Activated CD8-positive, alpha-beta T cell treated with anti-CD3 and anti-CD28 coated beads for 36 hours (primary cell): ENCODE data around the gene IL19. TPM values are rescaled to one million over a fixed set of nuclear protein-coding genes. Genes with fewer than 3 reads are reported as not detected.

ENCODE experiments used
- ATAC-seq: fragments of 200-7000 bp; cut with Tn5 transposase; one replicate; pipeline ENCODE4 v1.10.0; 2021; ENCODE audit warnings: mild to moderate bottlenecking, moderate library complexity
- CTCF ChIA-PET: fragments of 350-600 bp; sonication (Branson Sonifier 250); formaldehyde crosslinking; loops from one replicate; lab custom pipeline; 2021; ENCODE audit warnings: antibody characterized with exemption; lab: Charles Lee
- POLR2A ChIA-PET: fragments of 350-600 bp; sonication (Branson Sonifier 250); formaldehyde crosslinking; loops from one replicate; lab custom pipeline; 2021; ENCODE audit warnings: antibody characterized with exemption; lab: Charles Lee
- DNase-seq: peaks from one replicate; pipeline ENCODE4 v3.0.0-alpha.2; 2020
- H3K27ac Mint-ChIP-seq: one replicate; pipeline ENCODE4 v1.8.0; 2021; ENCODE audit warnings: mild to moderate bottlenecking, mixed read lengths
- H3K27me3 Mint-ChIP-seq: one replicate; pipeline ENCODE4 v1.8.0; 2021; ENCODE audit warnings: mixed read lengths
- H3K36me3 Mint-ChIP-seq: one replicate; pipeline ENCODE4 v1.8.0; 2021; ENCODE audit warnings: low read depth, mixed read lengths
- H3K4me1 Mint-ChIP-seq: one replicate; pipeline ENCODE4 v1.8.0; 2021; ENCODE audit warnings: low read depth, mixed read lengths
- H3K4me3 Mint-ChIP-seq: one replicate; pipeline ENCODE4 v1.8.0; 2021; ENCODE audit warnings: mild to moderate bottlenecking, moderate library complexity, mixed read lengths
- H3K9me3 Mint-ChIP-seq: one replicate; pipeline ENCODE4 v1.8.0; 2021; ENCODE audit warnings: mixed read lengths
- intact Hi-C: fragments of 100-400 bp; cut with micrococcal nuclease; formaldehyde crosslinking; loops from one replicate; pipeline ENCODE4 v1.10.0; 2022
- total RNA-seq, 2 experiments: library from RNA; stranded (reverse); gene quantifications; one replicate each; pipeline ENCODE4 v1.2.3, GENCODE V29; 2021
- TF ChIP-seq, protein P1 (sequence below): fragments of 200-600 bp; IDR thresholded peaks from one replicate; pipeline ENCODE4 v1.8.0; 2022; ENCODE audit warnings: antibody characterized with exemption, mild to moderate bottlenecking

IL19 gene
- total RNA-seq, 2 experiments from 2014 or later = not detected

DNA sequence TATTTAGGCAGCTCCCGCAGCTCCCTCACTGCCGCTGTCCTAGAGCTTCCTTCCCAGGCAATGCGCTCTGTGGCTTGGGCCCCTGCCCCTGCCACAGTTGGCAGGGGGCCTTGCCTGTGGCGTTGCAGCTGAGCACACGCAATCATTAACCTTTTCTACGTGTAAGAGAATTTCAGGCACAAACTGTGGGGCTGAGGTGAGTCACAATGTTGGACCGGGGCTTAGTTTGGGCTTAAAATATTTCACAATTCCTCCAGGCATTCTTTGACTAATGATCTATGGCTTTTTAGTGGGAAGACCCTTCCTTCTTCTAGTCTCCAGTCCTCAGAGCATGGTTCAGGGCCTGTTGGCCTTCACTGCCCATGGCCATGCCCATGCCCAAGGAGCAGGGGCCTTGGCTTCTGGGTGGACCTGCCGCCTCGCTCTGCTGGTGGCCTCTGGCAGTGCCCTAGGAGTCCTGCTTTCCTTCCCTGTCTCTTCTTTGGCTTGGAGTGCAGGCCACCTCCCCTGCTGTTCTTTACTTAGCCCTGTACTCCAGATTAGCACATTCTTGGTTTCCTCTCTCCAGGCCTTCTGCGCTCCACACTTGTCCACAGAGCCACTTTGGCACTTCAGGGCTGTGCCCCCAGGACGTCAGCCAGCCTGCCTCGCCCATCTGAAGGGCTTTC, 46.6 kb upstream of the IL19 start:
- ATAC-seq = no peak
- TF ChIP-seq, protein P1, sequence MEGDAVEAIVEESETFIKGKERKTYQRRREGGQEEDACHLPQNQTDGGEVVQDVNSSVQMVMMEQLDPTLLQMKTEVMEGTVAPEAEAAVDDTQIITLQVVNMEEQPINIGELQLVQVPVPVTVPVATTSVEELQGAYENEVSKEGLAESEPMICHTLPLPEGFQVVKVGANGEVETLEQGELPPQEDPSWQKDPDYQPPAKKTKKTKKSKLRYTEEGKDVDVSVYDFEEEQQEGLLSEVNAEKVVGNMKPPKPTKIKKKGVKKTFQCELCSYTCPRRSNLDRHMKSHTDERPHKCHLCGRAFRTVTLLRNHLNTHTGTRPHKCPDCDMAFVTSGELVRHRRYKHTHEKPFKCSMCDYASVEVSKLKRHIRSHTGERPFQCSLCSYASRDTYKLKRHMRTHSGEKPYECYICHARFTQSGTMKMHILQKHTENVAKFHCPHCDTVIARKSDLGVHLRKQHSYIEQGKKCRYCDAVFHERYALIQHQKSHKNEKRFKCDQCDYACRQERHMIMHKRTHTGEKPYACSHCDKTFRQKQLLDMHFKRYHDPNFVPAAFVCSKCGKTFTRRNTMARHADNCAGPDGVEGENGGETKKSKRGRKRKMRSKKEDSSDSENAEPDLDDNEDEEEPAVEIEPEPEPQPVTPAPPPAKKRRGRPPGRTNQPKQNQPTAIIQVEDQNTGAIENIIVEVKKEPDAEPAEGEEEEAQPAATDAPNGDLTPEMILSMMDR = no peak
- CTCF ChIA-PET = interaction anchor here (0.7 to 17.0 kb wide), 17 partner anchors 10 to 258 kb away, joined by 3 to 628 read pairs (median 23); partner anchors contain the start of genes IL10 and IL19
- DNase-seq = no peak
- intact Hi-C loops = no loop called here
- Mint-ChIP-seq H3K9me3 (no peaks in the 10 kb centered on the region), H3K4me3 (no peak overlapping the region), H3K27me3 (no peaks in the 10 kb centered on the region), H3K36me3 (no peaks in the 10 kb centered on the region), H3K27ac (no peak overlapping the region), H3K4me1 (peaks cover 59% of the 10 kb centered on the region)
- POLR2A ChIA-PET = no interaction called here

DNA sequence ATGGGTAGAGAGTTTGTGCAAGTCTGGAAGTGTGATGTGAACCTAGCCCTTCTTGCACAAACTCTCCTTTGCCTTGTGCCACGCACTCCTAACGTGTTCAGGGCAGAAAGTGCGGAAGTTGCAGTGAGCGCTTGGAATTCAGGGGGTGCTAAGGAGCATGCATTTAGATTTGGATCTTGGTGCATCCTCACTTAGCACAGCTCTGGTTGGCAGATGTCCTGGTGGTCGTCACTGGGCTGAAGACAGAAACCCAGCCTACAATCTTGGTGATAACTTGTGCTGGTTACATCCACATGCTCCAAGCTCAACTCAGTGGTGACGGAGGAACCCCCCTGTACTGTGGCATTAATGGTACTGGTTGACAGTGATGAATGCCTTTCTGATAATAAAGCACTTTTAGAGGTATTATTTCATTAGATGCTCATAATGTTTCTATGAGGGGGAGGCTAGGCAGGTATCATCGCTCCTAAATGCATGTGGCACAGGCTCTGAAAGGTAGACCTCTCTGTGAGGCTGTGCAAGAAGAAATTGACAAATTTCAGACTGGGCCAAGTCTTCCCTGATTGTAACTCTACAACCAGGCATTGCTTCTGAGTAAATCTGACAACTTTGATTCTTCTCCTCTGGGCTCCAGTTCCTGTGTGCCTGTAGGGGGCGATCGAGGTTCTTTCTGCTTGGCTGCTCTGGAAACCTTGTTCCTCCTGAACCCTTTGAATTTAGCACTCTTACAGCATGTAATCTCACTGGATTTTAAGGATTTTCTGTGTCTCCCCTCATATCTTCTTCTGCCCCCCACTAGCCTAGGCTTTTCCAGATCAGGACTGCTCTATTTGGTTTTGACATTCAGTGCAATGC, 45.2 kb upstream of the IL19 start:
- peak; percentile 83 for DNase-seq
- POLR2A ChIA-PET = interaction anchor here (0.6 to 1.4 kb wide), 5 partner anchors 12 to 82 kb away, joined by 3 to 5 read pairs (median 3); no protein-coding TSS in a partner anchor
- H3K36me3 Mint-ChIP-seq = peaks cover 8% of the 10 kb centered on the region
- H3K27me3 Mint-ChIP-seq = no peaks in the 10 kb centered on the region
- no peaks in the 10 kb centered on the region for H3K9me3 Mint-ChIP-seq
- ATAC-seq = peak; percentile 57
- TF ChIP-seq, protein P1 = peak; percentile 6
- CTCF ChIA-PET = interaction anchor here (0.6 to 17.0 kb wide), 54 partner anchors 10 to 311 kb away, joined by 3 to 628 read pairs (median 6); partner anchors contain the start of genes DYRK3, IL10, IL19 and IL20
- intact Hi-C loops = no loop called here
- H3K4me3 Mint-ChIP-seq = no peak overlapping the region
- H3K27ac Mint-ChIP-seq = no peak overlapping the region
- peaks cover 57% of the 10 kb centered on the region for H3K4me1 Mint-ChIP-seq

DNA sequence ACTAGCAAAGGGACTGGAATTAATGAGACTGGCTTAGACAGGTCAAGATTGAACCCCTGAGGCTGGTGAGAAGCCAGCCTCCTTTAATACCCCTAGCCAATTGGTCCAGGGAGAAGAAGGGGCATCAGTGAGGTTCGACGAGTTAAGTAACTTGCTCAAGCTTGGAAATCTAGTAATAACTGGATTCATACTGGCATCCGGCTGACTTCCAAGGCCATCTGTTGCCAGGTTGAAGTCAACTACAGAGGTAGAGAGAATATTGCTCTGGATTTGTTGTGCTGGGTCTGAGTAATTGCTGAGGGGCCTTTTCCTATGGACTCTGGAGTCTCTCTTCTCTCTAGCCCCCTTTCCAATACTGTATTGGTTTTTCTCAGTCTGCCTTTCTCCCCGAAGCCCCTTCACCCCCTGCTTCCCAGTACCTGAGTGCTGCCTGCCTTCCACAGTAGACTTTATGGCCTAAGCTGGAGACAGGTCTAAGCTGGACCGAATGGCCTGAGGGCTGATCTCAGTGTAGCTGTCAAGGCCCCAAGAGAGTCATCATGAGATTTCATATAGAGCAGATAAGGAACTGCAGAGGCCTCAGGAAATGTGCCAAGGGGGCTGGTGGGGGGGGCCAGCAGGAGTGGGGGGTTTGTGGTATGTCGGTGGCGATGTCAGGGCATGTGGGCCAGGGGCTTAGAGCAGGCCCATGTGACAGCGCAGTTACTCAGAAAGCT, 42.4 kb upstream of the IL19 start:
- DNase-seq = no peak
- ChIA-PET CTCF (interaction anchor here (1.4 to 17.0 kb wide), 15 partner anchors 12 to 264 kb away, joined by 3 to 628 read pairs (median 16); partner anchors contain the start of genes IL10 and IL19), POLR2A (interaction anchor here (1.3 kb wide), 1 partner anchor 77 kb away, joined by 4 read pairs; no protein-coding TSS in a partner anchor)
- ATAC-seq = no peak
- H3K27me3 Mint-ChIP-seq = no peaks in the 10 kb centered on the region
- H3K36me3 Mint-ChIP-seq = peaks cover 17% of the 10 kb centered on the region
- H3K27ac Mint-ChIP-seq = no peak overlapping the region
- H3K4me3 Mint-ChIP-seq = no peak overlapping the region
- intact Hi-C loops = no loop called here
- TF ChIP-seq, protein P1 = no peak
- peaks cover 50% of the 10 kb centered on the region for H3K4me1 Mint-ChIP-seq
- no peaks in the 10 kb centered on the region for H3K9me3 Mint-ChIP-seq

GRCh38 chr1:206728697-206728987, 41.9 kb upstream of the IL19 start:
- H3K27ac Mint-ChIP-seq = no peak overlapping the region
- ChIA-PET CTCF (interaction anchor here (2.1 to 17.0 kb wide), 6 partner anchors 11 to 251 kb away, joined by 5 to 628 read pairs (median 16); no protein-coding TSS in a partner anchor), POLR2A (no interaction called here)
- intact Hi-C loops = no loop called here
- no peaks in the 10 kb centered on the region for H3K27me3 Mint-ChIP-seq
- H3K4me1 Mint-ChIP-seq = peaks cover 47% of the 10 kb centered on the region
- no peak overlapping the region for H3K4me3 Mint-ChIP-seq
- TF ChIP-seq, protein P1 = no peak
- H3K9me3 Mint-ChIP-seq = no peaks in the 10 kb centered on the region
- H3K36me3 Mint-ChIP-seq = peaks cover 18% of the 10 kb centered on the region
- no peak for DNase-seq
- ATAC-seq = no peak
